PC-9 (cell line): Measurements from ENCODE around the gene ADAMTS3. TPM values are rescaled to one million over a fixed set of nuclear protein-coding genes. Genes with fewer than 3 reads are reported as not detected.

ENCODE experiments used
- BruUV-seq: library from RNA; stranded (reverse); fragments of 400-500 nt; replicated peaks from 2 replicates; lab custom pipeline; 2021; lab: Mats Ljungman, UMichigan
- CTCF ChIA-PET: fragments of 300-600 bp; sonication (Branson Sonifier 250); formaldehyde crosslinking; loops from one replicate; lab custom pipeline; 2022; ENCODE audit warnings: antibody characterized with exemption; lab: Charles Lee
- POLR2A ChIA-PET: fragments of 300-600 bp; sonication (Branson Sonifier 250); formaldehyde crosslinking; loops from one replicate; lab custom pipeline; 2022; ENCODE audit warnings: antibody characterized with exemption; ENCODE audit not compliant: unreplicated experiment; lab: Charles Lee
- DNase-seq, 2 experiments: peaks; one replicate each; pipeline versions ENCODE4 v3.0.0 to v3.0.0-alpha.2; 2015 to 2022; ENCODE audit warnings: mixed read lengths in 1 of 2
- H2AFZ ChIP-seq: fragments of 200-600 bp; sonication (generic); 2 replicates; pipeline ENCODE4 v1.8.1; 2017; ENCODE audit warnings: antibody characterized with exemption
- H3F3A ChIP-seq: fragments of 200-600 bp; sonication (generic); 2 replicates; pipeline ENCODE4 v1.8.1; 2017; ENCODE audit warnings: antibody characterized with exemption, mild to moderate bottlenecking, low read depth; ENCODE audit not compliant: insufficient read depth
- H3K27ac ChIP-seq: fragments of 200-600 bp; sonication (generic); 2 replicates; pipeline ENCODE4 v1.6.1; 2016; ENCODE audit warnings: mixed run types
- H3K27me3 ChIP-seq: fragments of 200-600 bp; sonication (generic); 2 replicates; pipeline ENCODE4 v1.6.1; 2016; ENCODE audit warnings: low read depth, mixed run types; ENCODE audit not compliant: insufficient read depth
- H3K36me3 ChIP-seq: fragments of 200-600 bp; sonication (generic); 2 replicates; pipeline ENCODE4 v1.6.1; 2016; ENCODE audit warnings: low read depth, mixed run types
- H3K4me1 ChIP-seq: fragments of 200-600 bp; sonication (generic); replicated peaks from 2 replicates; pipeline ENCODE4 v1.6.1; 2016; ENCODE audit warnings: mixed run types; ENCODE audit not compliant: insufficient read depth
- H3K4me2 ChIP-seq: fragments of 200-600 bp; sonication (generic); 2 replicates; pipeline ENCODE4 v1.6.1; 2017; ENCODE audit warnings: mixed run types
- H3K4me3 ChIP-seq: fragments of 200-600 bp; sonication (generic); 2 replicates; pipeline ENCODE4 v1.6.1; 2016; ENCODE audit warnings: mixed run types
- H3K79me2 ChIP-seq: fragments of 200-600 bp; sonication (generic); 2 replicates; pipeline ENCODE4 v1.6.1; 2017; ENCODE audit warnings: low read depth, mixed run types
- H3K9me2 ChIP-seq: fragments of 200-600 bp; sonication (generic); 2 replicates; pipeline ENCODE4 v1.8.1; 2017; ENCODE audit warnings: mild to moderate bottlenecking; ENCODE audit not compliant: insufficient read depth
- H3K9me3 ChIP-seq: fragments of 200-600 bp; sonication (generic); 2 replicates; pipeline ENCODE4 v1.8.1; 2016; ENCODE audit warnings: low read depth; ENCODE audit not compliant: insufficient read depth
- H4K20me1 ChIP-seq: fragments of 200-600 bp; sonication (generic); 2 replicates; pipeline ENCODE4 v1.8.1; 2017; ENCODE audit not compliant: insufficient read depth
- CTCF ChIP-seq: fragments of 200-600 bp; sonication (generic); conservative IDR thresholded peaks from 2 replicates; pipeline ENCODE4 v1.6.1; 2017; ENCODE audit warnings: mixed run types, antibody characterized with exemption, mild to moderate bottlenecking, moderate library complexity
- EZH2 ChIP-seq: fragments of 200-600 bp; sonication (generic); IDR thresholded peaks from 2 replicates; pipeline ENCODE4 v1.8.0; 2017; ENCODE audit warnings: antibody characterized with exemption, low read depth
- intact Hi-C: fragments of 100-400 bp; cut with micrococcal nuclease; formaldehyde crosslinking; loops from one replicate; pipeline ENCODE4 v1.10.0; 2022; ENCODE audit not compliant: unreplicated experiment
- total RNA-seq: library from RNA; stranded (reverse); gene quantifications from 2 replicates; pipeline ENCODE4 v1.2.3, GENCODE V29; 2021

Gene ADAMTS3
- total RNA-seq, 1 experiment from 2014 or later, result 0.76 TPM

- H3K79me2 ChIP-seq, result no peaks in the 10 kb centered on the region
- no peaks in the 10 kb centered on the region for H3K9me3 ChIP-seq
- TF ChIP-seq CTCF, result no peak
- no peak for TF ChIP-seq EZH2
- no peaks in the 10 kb centered on the region for H3K4me1 ChIP-seq
- H3K36me3 ChIP-seq, result no peaks in the 10 kb centered on the region
- no peak for DNase-seq
- H3F3A ChIP-seq, result no peaks in the 10 kb centered on the region
- H4K20me1 ChIP-seq, result no peaks in the 10 kb centered on the region
- intact Hi-C loops, result no loop called here
- no TSS peak for BruUV-seq
- H3K4me2 ChIP-seq, result no peak overlapping the region
- H3K27me3 ChIP-seq, result no peaks in the 10 kb centered on the region
- H2AFZ ChIP-seq, result no peak overlapping the region
- no peaks in the 10 kb centered on the region for H3K9me2 ChIP-seq
- no peak overlapping the region for H3K27ac ChIP-seq
- CTCF ChIA-PET, result no interaction called here
- POLR2A ChIA-PET, result no interaction called here
- H3K4me3 ChIP-seq, result no peak overlapping the region
Observed at GRCh38 chr4:72587334-72587733, 18.3 kb upstream of the ADAMTS3 start.

- Histone ChIP-seq H3K4me2 (no peak overlapping the region), H3K79me2 (no peaks in the 10 kb centered on the region), H3K27me3 (no peaks in the 10 kb centered on the region), H4K20me1 (no peaks in the 10 kb centered on the region), H3K9me3 (no peaks in the 10 kb centered on the region), H3K9me2 (no peaks in the 10 kb centered on the region), H3K4me3 (no peak overlapping the region), H3K4me1 (no peaks in the 10 kb centered on the region), H3K36me3 (no peaks in the 10 kb centered on the region), H3K27ac (no peak overlapping the region), H3F3A (no peaks in the 10 kb centered on the region), H2AFZ (no peak overlapping the region)
- intact Hi-C loops, result no loop called here
- no peak for DNase-seq
- ChIA-PET POLR2A (interaction anchor here (0.6 kb wide), 1 partner anchor 11 kb away, joined by 11 read pairs; no protein-coding TSS in a partner anchor), CTCF (interaction anchor here (0.6 kb wide), 1 partner anchor 100 kb away, joined by 3 read pairs; no protein-coding TSS in a partner anchor)
- BruUV-seq, result no TSS peak
- TF ChIP-seq EZH2 (no peak), CTCF (no peak)
Observed at GRCh38 chr4:72582853-72583252, 13.8 kb upstream of the ADAMTS3 start.

- no peaks in the 10 kb centered on the region for H3F3A ChIP-seq
- no peaks in the 10 kb centered on the region for H3K27me3 ChIP-seq
- no peaks in the 10 kb centered on the region for H3K79me2 ChIP-seq
- H2AFZ ChIP-seq, result no peak overlapping the region
- no peak overlapping the region for H3K4me3 ChIP-seq
- no TSS peak for BruUV-seq
- CTCF ChIA-PET, result no interaction called here
- no peaks in the 10 kb centered on the region for H3K9me2 ChIP-seq
- H3K36me3 ChIP-seq, result no peaks in the 10 kb centered on the region
- no peaks in the 10 kb centered on the region for H3K4me1 ChIP-seq
- TF ChIP-seq CTCF, result no peak
- TF ChIP-seq EZH2, result no peak
- intact Hi-C loops, result no loop called here
- H3K9me3 ChIP-seq, result no peaks in the 10 kb centered on the region
- H3K27ac ChIP-seq, result no peak overlapping the region
- no peaks in the 10 kb centered on the region for H4K20me1 ChIP-seq
- POLR2A ChIA-PET, result no interaction called here
- no peak for DNase-seq
- no peak overlapping the region for H3K4me2 ChIP-seq
Observed at GRCh38 chr4:72577211-72577610, 8.2 kb upstream of the ADAMTS3 start.
